HG03175 (cell line): ENCODE measurements around the gene BAZ2B.
"Not testable (repeated sequence)": the region's sequence is repeated elsewhere in the genome, so short reads cannot be mapped to it uniquely, and the experiment has no call there.

Source experiments
- ATAC-seq: cut with Tn5 transposase; IDR thresholded peaks from one replicate; pipeline ENCODE4 v1.9.1; 2021; ENCODE audit warnings: mild to moderate bottlenecking, moderate library complexity; ENCODE audit not compliant: unreplicated experiment

The BAZ2B gene, protein sequence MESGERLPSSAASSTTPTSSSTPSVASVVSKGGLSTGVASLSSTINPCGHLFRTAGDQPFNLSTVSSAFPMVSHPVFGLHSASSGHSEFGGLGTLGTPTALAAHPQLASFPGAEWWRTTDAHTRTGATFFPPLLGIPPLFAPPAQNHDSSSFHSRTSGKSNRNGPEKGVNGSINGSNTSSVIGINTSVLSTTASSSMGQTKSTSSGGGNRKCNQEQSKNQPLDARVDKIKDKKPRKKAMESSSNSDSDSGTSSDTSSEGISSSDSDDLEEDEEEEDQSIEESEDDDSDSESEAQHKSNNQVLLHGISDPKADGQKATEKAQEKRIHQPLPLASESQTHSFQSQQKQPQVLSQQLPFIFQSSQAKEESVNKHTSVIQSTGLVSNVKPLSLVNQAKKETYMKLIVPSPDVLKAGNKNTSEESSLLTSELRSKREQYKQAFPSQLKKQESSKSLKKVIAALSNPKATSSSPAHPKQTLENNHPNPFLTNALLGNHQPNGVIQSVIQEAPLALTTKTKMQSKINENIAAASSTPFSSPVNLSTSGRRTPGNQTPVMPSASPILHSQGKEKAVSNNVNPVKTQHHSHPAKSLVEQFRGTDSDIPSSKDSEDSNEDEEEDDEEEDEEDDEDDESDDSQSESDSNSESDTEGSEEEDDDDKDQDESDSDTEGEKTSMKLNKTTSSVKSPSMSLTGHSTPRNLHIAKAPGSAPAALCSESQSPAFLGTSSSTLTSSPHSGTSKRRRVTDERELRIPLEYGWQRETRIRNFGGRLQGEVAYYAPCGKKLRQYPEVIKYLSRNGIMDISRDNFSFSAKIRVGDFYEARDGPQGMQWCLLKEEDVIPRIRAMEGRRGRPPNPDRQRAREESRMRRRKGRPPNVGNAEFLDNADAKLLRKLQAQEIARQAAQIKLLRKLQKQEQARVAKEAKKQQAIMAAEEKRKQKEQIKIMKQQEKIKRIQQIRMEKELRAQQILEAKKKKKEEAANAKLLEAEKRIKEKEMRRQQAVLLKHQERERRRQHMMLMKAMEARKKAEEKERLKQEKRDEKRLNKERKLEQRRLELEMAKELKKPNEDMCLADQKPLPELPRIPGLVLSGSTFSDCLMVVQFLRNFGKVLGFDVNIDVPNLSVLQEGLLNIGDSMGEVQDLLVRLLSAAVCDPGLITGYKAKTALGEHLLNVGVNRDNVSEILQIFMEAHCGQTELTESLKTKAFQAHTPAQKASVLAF (N-terminal part only)

DNA sequence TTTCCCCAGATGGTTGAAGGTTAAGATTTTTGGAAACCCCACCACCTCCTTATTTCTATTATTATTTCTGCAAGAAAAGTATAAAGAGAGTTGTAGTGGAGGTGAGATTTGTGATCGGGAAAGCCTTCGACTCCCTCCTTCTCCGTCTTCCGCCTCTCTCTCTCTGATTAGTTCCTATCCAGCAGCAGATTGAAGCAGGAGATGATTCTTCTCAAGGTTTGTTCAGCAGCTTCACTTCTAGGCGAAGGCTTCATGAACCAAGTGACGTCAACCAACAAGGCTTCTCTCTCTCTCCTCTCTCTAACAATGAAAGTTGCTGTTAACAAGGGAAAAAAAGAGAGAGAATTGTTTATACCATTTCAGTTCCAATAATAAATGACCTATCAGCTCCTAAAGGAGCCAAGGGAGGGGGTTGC, at the start of gene BAZ2B:
Gene BAZ2B (minus strand): TSS at position 263 of the 416 bp plus-strand sequence. CDS start 137,829 bp downstream, outside the sequence.
- peak; percentile 24 for ATAC-seq

DNA sequence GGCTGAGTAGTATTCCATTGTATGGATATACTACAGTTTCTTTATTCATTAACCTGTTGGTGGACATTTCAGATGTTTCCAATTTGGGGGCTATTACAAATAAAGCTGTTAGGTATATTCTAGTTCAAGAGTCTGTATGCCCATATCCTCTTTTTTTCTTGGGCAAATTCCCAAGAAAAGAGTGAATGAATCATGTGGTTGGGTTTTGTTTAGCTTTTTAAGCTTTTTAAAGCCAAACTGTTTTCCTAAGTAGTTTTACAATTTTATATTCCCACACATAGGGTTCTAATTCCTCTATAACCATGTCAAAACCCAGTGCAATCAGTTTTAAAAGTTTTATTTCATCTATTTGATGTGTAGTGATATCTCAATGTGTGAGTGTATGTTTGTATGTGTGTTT, 44.9 kb upstream of the BAZ2B start:
- no peak for ATAC-seq

DNA sequence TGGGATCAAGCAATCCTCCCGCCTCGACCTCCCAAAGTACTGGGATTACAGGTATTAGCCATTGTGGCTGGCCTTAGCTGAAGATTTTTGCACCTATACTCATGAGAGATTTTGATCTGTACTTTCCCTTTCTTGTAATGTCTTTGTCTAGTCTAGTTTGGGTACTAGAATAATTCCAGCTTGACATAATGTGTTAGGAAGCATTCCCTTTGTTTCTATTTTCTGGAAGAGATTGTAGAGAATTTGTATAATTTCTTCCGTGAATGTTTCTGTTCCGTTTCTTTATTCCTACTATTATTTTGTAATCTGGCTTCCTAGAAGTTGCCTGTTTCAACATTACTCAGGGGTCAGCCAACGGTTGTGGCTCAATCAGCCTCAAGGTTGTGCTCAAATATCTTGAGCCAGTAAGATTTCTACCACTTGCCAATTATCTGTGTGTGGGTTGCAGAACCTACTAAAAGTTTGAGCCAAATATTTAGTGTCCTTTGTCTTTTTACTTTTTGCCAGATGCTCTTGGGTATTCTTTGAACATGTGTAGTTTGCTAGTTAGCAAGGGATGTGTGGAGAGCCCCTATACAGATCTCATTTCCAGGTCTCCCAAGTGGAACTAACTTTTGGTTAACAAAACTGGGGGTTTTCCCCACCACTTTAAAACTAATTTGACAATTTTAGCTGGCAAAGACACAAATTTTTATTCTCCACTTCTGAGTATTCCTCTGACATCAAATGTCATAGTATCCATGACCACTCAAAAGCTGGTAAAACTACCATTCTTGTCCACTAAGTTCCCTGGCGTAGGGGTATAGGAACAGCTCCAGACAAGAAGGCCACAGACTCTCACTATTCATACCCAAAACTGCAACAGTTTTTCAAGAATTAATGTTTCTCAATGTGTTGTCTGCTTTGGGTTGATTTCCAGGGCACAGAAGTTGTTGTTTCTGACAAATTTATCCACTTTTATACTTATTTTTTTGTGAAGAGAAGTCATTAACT, 42.8 kb upstream of the BAZ2B start:
- ATAC-seq = no peak

DNA sequence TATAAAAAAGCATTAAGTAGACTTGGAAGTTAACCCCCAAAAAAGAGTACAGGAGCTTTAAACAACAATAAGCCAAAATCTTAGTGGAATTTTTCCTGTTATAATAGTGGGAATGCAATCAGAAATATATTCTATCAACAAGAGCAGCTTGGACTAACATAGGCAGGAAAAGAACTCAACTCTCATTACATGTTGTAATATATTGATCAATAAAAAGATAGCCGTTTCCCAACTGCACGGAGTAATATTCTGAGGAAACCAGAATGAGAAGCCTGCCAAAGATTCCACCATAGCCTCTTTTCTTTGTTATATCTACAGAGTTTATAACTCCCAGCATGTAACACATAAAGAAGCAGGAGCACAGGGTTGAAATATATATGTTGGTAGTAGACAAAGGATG, 37.6 kb upstream of the BAZ2B start:
- no peak for ATAC-seq

DNA sequence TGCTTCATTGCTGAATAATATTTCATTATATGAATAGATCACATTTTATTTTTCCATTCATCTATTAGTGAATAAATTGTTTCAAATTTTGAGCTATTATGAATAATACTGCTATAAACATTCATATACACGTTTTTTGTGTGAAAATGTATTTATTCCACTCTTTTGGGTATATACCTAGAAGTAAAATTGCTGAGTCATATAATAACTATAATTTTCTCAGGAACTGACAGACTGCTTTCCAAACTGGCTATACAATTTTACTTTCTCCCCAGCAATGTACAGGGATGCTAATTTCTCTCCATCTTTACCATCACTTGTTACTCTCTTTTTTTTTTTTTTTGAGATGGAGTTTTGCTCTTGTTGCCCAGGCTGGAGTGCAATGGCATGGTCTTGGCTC, 35.5 kb upstream of the BAZ2B start:
- no peak for ATAC-seq

DNA sequence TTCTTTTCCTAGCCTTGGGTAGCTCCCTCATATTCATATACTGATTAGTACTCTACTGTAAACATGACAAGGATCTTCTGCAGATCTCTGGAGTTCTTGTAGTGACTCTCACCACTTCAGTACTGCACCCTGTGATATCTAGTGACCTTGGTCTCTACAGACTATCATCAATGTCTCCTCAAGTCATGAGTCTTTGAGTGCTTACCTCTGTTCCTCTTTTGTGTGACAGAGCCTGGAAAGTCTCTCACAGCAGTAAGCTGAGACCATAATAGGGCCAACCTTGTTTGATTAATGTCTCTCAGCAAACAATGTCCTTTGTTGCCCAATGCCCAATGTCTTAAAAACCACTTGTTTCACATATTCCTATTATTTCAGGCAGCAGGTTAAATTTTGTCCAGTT, 34.2 kb upstream of the BAZ2B start:
- ATAC-seq = no peak

DNA sequence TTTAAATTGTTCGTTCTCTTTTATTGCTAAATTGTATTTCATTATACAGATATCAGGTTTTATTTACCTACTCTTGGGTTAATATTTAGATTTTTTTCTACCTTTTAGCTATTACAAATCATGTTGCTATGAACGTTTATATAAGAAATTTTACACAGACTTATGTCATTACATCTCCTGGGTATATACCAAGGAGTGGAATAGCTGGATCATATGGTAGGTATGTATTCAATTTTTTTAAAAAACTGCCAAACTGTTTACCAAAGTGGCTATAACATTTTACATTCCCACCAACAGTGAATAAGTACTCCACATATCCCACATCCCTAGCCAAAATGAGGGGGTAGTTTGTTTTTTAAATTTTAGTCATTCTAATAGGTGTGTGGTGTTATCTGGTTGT, 32.3 kb upstream of the BAZ2B start:
- ATAC-seq = no peak

DNA sequence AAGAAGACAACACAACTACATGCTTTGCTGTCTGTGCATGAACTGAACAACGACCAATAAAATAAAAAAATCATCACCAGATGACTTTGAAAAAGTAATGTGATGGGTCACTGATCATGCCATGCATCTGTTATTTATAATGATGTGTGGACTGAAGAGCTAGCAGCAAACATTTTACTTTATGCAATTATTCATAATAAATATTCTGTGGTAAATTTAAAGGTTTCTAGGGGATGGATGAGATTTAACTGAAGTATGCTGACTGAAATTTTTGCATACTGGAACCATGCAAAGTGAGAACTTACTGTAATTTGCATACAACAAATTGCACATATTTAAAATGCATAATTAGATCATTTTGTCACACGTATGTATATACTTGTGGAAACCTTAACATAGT, 31.3 kb upstream of the BAZ2B start:
- ATAC-seq = no peak

DNA sequence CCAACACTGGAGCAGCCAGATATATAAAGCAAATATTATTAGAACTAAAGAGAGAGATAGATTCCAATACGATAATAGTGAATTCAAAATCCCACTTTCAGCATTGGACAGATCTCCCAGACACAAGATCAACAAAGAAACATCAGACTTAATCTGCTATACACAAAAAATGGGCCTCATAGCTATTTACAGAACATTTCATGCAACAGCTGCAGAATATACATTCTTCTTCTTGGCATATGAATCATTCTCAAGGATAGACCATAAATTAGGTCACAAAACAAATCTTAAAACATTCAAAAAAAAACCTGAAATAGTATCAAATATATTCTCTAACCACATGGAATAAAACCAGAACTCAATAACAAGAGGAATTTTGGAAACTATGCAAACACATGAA, 23.8 kb upstream of the BAZ2B start:
- no peak for ATAC-seq

DNA sequence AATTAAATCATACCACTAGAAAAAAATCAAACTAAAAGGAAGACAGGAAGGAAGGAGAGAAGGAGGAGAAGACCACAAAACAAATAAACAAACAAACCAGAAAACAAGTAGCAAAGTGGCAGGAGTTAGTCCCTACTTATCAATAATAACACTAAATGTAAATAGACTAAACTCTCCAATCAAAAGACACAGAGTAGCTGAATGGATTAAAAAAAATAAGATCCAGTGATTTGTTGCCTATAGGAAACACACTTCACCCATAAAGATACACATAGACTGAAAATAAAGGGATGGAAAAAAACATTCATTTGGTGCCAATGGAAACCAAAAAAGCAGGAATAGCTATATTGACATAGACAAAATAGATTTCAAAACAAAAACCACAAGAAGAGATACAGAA, 23.4 kb upstream of the BAZ2B start:
- ATAC-seq = no peak

DNA sequence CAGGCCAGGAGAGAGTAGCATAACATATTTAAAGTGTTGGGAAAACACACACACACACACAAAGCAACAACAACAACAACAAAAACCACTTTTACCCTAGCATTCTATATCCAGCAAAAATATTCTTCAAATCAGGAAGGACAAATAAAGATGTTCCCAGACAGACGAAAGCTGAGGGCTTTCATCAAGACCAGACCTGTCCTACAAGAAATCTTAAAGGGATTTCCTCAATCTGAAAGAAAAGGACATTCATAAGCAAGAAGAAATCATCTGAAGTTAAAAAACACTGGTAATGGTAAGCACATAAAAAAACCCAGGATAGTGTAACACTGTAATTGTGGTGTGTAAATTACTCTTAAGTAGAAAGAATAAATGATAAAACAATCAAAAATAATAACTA, 22.7 kb upstream of the BAZ2B start:
- ATAC-seq = no peak

DNA sequence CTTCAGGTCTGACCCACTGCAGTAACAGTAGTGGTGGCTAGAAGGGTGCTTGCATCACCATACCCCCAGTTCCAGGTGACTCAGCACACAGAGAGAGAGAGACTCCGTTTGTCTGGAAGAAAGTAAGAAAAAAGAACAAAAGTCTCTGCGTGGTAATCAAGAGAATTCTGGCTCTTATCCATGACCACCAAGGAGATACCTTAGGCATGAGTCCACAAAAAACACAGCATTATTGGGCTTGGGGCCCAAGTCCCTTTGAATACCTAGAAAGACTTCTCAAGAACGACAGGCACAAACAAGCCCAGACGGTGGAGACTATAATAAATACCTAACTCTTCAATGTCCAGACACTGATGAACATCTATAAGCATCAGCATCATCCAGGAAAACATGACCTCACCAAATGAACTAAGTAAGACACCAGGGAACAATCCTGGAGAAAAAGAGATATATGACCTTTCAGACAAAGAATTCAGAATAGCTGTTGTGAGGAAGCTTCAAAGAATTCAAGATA, 21.7 kb upstream of the BAZ2B start:
- no peak for ATAC-seq

DNA sequence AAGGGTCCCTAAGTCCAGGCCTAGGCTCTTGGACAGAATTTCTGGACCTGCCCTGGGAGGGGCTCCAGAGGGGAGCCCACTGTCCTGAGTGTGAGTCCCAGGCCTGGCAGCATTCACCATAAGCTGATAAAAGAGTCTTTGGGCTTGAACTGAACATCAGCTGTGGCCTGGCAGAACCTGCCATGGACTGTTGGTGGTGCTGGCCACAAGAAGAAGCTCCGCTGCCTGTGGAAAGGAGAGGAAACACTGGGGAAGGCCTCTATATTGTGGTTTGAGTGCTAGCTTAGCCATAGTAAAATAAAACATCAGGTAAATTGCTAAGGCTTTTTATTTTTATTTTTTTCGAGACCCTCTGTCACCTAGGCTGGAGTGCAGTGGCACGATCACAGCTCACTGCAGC, 20.9 kb upstream of the BAZ2B start:
- ATAC-seq = no peak

DNA sequence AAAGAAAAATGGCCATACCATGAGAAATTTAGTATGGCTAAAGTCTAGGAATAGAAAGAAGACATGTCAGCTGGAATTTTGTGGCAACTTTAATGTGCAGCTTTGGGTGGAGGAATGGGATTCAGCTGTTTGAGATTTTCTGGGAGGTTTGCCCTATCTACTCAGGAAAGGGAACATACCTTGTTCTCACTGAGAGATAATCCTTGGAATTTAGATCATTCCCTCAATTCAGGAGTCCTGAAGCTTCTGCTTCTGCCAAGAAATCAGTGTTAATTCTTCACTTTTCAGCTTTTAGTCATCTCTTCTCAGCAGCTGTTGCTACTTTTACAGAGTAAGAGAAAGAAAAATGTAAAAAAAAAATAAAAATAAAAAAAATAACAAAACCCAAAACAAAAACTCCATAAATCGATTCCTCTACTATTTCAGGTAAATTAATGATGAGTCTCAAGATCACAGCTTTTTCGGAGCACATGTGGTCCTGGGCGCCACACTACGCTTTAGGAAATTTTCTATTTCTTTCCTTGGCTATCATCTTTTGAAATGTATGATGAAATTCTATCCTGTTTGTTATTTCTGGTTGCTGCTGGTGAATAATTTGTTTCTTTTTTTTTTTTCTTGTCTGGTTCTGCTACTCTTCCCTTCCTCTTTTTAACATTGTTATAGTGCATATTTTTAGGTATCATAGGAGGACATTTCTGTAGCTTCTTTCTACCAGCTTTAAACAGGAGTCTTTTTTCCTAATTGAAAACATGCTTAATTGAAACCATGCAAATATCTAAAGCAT, 18.9 kb upstream of the BAZ2B start:
- ATAC-seq = no peak

DNA sequence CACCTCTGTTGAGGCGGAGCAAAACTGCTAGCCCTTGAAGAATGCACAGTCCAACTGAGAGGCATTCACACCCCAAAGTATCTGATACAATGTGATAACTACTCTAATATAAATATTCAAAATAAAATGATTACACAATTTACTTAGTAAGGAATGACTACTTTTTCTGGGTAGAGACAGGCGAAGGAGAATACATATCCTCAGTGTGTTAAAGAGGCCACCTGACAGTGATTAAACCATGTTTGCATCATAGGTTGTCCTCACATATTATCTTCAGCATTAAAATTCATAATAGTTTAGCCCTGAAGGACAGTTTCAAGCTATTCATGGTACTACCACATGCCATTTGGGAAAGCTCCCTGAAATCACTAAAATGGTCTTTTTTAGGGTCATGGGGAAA, 16.9 kb upstream of the BAZ2B start:
- ATAC-seq = no peak

DNA sequence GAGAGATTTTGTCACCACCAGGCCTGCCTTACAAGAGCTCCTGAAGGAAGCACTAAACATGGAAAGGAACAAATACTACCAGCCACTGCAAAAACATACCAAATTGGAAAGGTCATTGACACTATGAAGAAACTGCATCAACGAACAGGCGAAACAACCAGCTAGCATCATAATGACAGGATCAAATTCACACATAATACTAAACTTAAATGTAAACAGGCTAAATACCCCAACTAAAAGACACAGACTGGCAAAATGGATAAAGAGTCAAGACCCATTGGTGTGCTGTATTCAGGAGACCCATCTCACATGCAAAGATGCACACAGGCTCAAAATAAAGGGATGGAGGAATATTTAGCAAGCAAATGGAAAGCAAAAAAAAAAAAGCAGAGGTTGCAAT, 9.3 kb upstream of the BAZ2B start:
- not testable (repeated sequence) for ATAC-seq

DNA sequence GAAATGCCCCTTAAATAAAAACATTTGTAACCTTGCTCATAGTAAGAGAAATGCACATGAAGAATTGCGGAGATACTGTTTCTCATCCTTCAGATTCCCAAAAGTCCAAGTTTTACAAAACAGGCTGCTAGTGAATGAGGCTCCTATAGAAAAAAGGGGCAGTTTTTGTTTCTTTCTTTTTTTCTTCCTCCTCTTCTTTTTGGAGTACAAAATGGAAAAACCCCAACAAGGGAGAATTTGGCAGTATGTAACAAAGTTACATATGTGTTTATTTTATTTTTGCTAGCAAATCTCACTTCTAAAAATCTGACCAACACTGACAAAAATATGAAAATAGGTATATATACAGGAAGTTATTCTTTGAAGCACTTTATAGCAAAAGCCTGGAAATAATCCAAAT, 7.1 kb upstream of the BAZ2B start:
- ATAC-seq = no peak

DNA sequence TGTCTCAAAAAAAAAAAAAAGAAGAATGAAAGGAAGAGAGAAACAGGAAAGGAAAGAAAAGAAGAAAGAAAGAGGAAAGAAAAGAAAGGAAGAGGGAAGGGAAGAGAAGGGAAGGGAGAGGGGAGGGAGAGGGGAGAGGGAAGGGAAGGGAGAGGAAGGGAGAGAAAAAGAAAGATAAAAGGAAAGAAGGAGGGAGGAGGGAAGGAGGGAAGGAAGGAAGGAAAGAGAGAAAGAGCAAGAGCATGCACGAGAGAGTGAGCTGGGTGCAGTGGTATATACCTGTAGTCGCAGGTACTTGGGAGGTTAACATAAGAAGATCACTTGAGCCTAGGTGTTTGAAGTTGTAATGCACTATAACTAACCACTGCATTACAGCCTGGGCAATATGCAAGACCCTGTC, 6.6 kb upstream of the BAZ2B start:
- no peak for ATAC-seq

DNA sequence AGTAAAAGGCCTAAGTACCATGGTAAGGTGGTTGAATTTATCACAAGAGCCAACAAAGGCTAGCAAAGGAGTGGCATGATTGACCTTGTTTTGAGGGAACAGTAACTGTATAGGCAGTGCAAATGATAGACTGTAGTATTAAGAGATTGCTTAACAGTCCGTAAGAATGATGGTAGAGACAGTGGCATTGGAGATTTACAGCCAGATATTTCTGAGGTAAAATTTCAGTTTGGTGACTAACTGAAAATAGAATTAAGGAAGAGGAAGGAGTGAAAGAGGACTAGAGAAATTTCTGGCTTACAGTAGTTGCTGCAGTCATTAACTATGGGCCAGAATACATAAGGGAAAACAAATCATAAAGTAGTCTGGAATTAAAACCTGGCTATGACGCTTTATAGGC, 4.4 kb upstream of the BAZ2B start:
- ATAC-seq = no peak
